Measurements from ENCODE around the gene FAM229B. TPM values are rescaled to one million over a fixed set of nuclear protein-coding genes. Genes with fewer than 3 reads are reported as not detected.

Gene FAM229B
- total RNA-seq, 1 donor from 2014 or later, result 31.8 TPM

GRCh38 chr6:112040956-112041355 is 46.4 kb upstream of the FAM229B start:
- Mint-ChIP-seq H3K27me3 (ENCODE audit: low read depth, unreplicated experiment) (no peaks in the 10 kb centered on the region), H3K9me3 (ENCODE audit: unreplicated experiment) (no peaks in the 10 kb centered on the region), H3K27ac (ENCODE audit: unreplicated experiment) (peak overlapping the region; percentile 76), H3K4me1 (ENCODE audit: low read depth, unreplicated experiment) (peaks cover 46% of the 10 kb centered on the region), H3K4me3 (ENCODE audit: unreplicated experiment) (no peak overlapping the region), H3K36me3 (ENCODE audit: low read depth, unreplicated experiment) (no peaks in the 10 kb centered on the region)
- H3K4me1 ChIP-seq (ENCODE audit: insufficient read depth, low read length), result peaks cover 49% of the 10 kb centered on the region
- H3K9me3 ChIP-seq (ENCODE audit: insufficient read depth, low read depth, low read length), result no peaks in the 10 kb centered on the region
- DNase-seq (ENCODE audit: low read depth) (no peak), FAIRE-seq (no peak)
- no peaks in the 10 kb centered on the region for H3K79me2 ChIP-seq (ENCODE audit: insufficient read depth, low read length)
- H2AFZ ChIP-seq (ENCODE audit: low read depth, low read length), result no peak overlapping the region
- H3K9ac ChIP-seq (ENCODE audit: low read length), result no peak overlapping the region
- H3K27ac ChIP-seq (ENCODE audit: low read depth, low read length), result no peak overlapping the region
- H3K36me3 ChIP-seq (ENCODE audit: insufficient read depth, low read length), result no peaks in the 10 kb centered on the region
- no peak overlapping the region for H3K4me2 ChIP-seq (ENCODE audit: low read length)
- no peaks in the 10 kb centered on the region for H3K27me3 ChIP-seq (ENCODE audit: insufficient read depth, low read length)
- H4K20me1 ChIP-seq (ENCODE audit: insufficient read depth, low read length), result no peaks in the 10 kb centered on the region
- no peak overlapping the region for H3K4me3 ChIP-seq (ENCODE audit: insufficient read depth, low read depth, low read length)
- TF ChIP-seq CTCF (IDR thresholded peaks at IDR 0.05; ENCODE audit: insufficient read depth, low read depth, low read length), result no peak
- no peak for TF ChIP-seq EZH2 (IDR thresholded peaks at IDR 0.05; ENCODE audit: insufficient read depth, low read length)

GRCh38 chr6:112041535-112041934 is 45.9 kb upstream of the FAM229B start:
- Histone ChIP-seq H2AFZ (ENCODE audit: low read depth, low read length) (no peak overlapping the region), H3K4me2 (ENCODE audit: low read length) (no peak overlapping the region), H3K4me3 (ENCODE audit: insufficient read depth, low read depth, low read length) (no peak overlapping the region), H4K20me1 (ENCODE audit: insufficient read depth, low read length) (no peaks in the 10 kb centered on the region), H3K27ac (ENCODE audit: low read depth, low read length) (no peak overlapping the region), H3K9ac (ENCODE audit: low read length) (no peak overlapping the region), H3K27me3 (ENCODE audit: insufficient read depth, low read length) (no peaks in the 10 kb centered on the region), H3K9me3 (ENCODE audit: insufficient read depth, low read depth, low read length) (no peaks in the 10 kb centered on the region), H3K79me2 (ENCODE audit: insufficient read depth, low read length) (no peaks in the 10 kb centered on the region), H3K4me1 (ENCODE audit: insufficient read depth, low read length) (peaks cover 49% of the 10 kb centered on the region), H3K36me3 (ENCODE audit: insufficient read depth, low read length) (no peaks in the 10 kb centered on the region)
- DNase-seq (ENCODE audit: low read depth) (no peak), FAIRE-seq (no peak)
- peaks cover 46% of the 10 kb centered on the region for H3K4me1 Mint-ChIP-seq (ENCODE audit: low read depth, unreplicated experiment)
- no peaks in the 10 kb centered on the region for H3K27me3 Mint-ChIP-seq (ENCODE audit: low read depth, unreplicated experiment)
- peak overlapping the region; percentile 58 for H3K27ac Mint-ChIP-seq (ENCODE audit: unreplicated experiment)
- H3K9me3 Mint-ChIP-seq (ENCODE audit: unreplicated experiment), result no peaks in the 10 kb centered on the region
- no peak overlapping the region for H3K4me3 Mint-ChIP-seq (ENCODE audit: unreplicated experiment)
- TF ChIP-seq CTCF (IDR thresholded peaks at IDR 0.05; ENCODE audit: insufficient read depth, low read depth, low read length) (no peak), EZH2 (IDR thresholded peaks at IDR 0.05; ENCODE audit: insufficient read depth, low read length) (no peak)
- H3K36me3 Mint-ChIP-seq (ENCODE audit: low read depth, unreplicated experiment), result no peaks in the 10 kb centered on the region

- H3K36me3 Mint-ChIP-seq (ENCODE audit: low read depth, unreplicated experiment), result no peaks in the 10 kb centered on the region
- Histone ChIP-seq H3K27ac (ENCODE audit: low read depth, low read length) (peak overlapping the region; percentile 91), H3K9ac (ENCODE audit: low read length) (peak overlapping the region; percentile 92), H4K20me1 (ENCODE audit: insufficient read depth, low read length) (no peaks in the 10 kb centered on the region), H3K36me3 (ENCODE audit: insufficient read depth, low read length) (no peaks in the 10 kb centered on the region), H3K27me3 (ENCODE audit: insufficient read depth, low read length) (no peaks in the 10 kb centered on the region), H3K4me1 (ENCODE audit: insufficient read depth, low read length) (peaks cover 40% of the 10 kb centered on the region), H3K9me3 (ENCODE audit: insufficient read depth, low read depth, low read length) (no peaks in the 10 kb centered on the region), H2AFZ (ENCODE audit: low read depth, low read length) (peak overlapping the region; percentile 57), H3K4me3 (ENCODE audit: insufficient read depth, low read depth, low read length) (peak overlapping the region; percentile 82), H3K79me2 (ENCODE audit: insufficient read depth, low read length) (no peaks in the 10 kb centered on the region), H3K4me2 (ENCODE audit: low read length) (peak overlapping the region; percentile 89)
- TF ChIP-seq EZH2 (IDR thresholded peaks at IDR 0.05; ENCODE audit: insufficient read depth, low read length) (no peak), CTCF (IDR thresholded peaks at IDR 0.05; ENCODE audit: insufficient read depth, low read depth, low read length) (peak; percentile 96)
- DNase-seq (ENCODE audit: low read depth), result peak; percentile 81
- peaks cover 39% of the 10 kb centered on the region for H3K4me1 Mint-ChIP-seq (ENCODE audit: low read depth, unreplicated experiment)
- peak overlapping the region; percentile 99 for H3K27ac Mint-ChIP-seq (ENCODE audit: unreplicated experiment)
- H3K9me3 Mint-ChIP-seq (ENCODE audit: unreplicated experiment), result no peaks in the 10 kb centered on the region
- peak overlapping the region; percentile 93 for H3K4me3 Mint-ChIP-seq (ENCODE audit: unreplicated experiment)
- FAIRE-seq, result no peak
- no peaks in the 10 kb centered on the region for H3K27me3 Mint-ChIP-seq (ENCODE audit: low read depth, unreplicated experiment)
Measured at GRCh38 chr6:112043032-112044007, 44.1 kb upstream of the FAM229B start.
